Neuronal stem cell (in vitro differentiated cells): ENCODE data around the gene RELB.

Source experiments
- DNase-seq: peaks from one replicate; pipeline ENCODE4 v3.0.0-alpha.2; 2013; ENCODE audit warnings: low spot score
- H2AFZ ChIP-seq: one replicate; pipeline ENCODE4 v1.6.1; 2013; ENCODE audit warnings: mild to moderate bottlenecking, low read length, inconsistent platforms
- H2AK5ac ChIP-seq: 2 replicates; pipeline ENCODE4 v1.6.1; 2013; ENCODE audit warnings: low read depth, mild to moderate bottlenecking, inconsistent platforms, low read length, moderate library complexity, mixed read lengths
- H2BK120ac ChIP-seq: 2 replicates; pipeline ENCODE4 v1.6.1; 2013; ENCODE audit warnings: low read depth, mild to moderate bottlenecking, inconsistent platforms, low read length, moderate library complexity, mixed read lengths
- H2BK12ac ChIP-seq: one replicate; pipeline ENCODE4 v1.6.1; 2013; ENCODE audit warnings: low read length, inconsistent platforms
- H2BK15ac ChIP-seq: 2 replicates; pipeline ENCODE4 v1.6.1; 2013; ENCODE audit warnings: mild to moderate bottlenecking, low read length, inconsistent platforms, mixed read lengths
- H2BK5ac ChIP-seq: one replicate; pipeline ENCODE4 v1.6.1; 2013; ENCODE audit warnings: inconsistent platforms, mild to moderate bottlenecking, low read length, moderate library complexity
- H3K14ac ChIP-seq: one replicate; pipeline ENCODE4 v1.6.1; 2013; ENCODE audit warnings: low read length, inconsistent platforms
- H3K18ac ChIP-seq: 2 replicates; pipeline ENCODE4 v1.6.1; 2013; ENCODE audit warnings: low read length, inconsistent platforms
- H3K23ac ChIP-seq: 2 replicates; pipeline ENCODE4 v1.6.1; 2013; ENCODE audit warnings: low read depth, mild to moderate bottlenecking, mixed read lengths, low read length, inconsistent platforms; ENCODE audit not compliant: poor library complexity
- H3K27ac ChIP-seq: replicated peaks from 3 replicates; pipeline ENCODE4 v1.5.1; 2013; ENCODE audit warnings: low read length, inconsistent platforms
- H3K27me3 ChIP-seq, 3 experiments: 2 replicates each; pipeline ENCODE4 v1.6.1; 2013; ENCODE audit warnings: low read length in 3 of 3, mild to moderate bottlenecking in 2 of 3, inconsistent platforms in 1 of 3, low read depth in 1 of 3, mixed read lengths in 1 of 3, moderate library complexity in 1 of 3; ENCODE audit not compliant: control insufficient read depth in 3 of 3, insufficient read depth in 3 of 3
- H3K36me3 ChIP-seq, 2 donors: replicated peaks in 1 of 2; 2 replicates each; pipeline ENCODE4 v1.6.1; 2013; ENCODE audit warnings: low read length in 2 of 2; ENCODE audit not compliant: control insufficient read depth in 2 of 2, insufficient read depth in 2 of 2
- H3K4ac ChIP-seq: 2 replicates; pipeline ENCODE4 v1.6.1; 2013; ENCODE audit warnings: inconsistent platforms, mild to moderate bottlenecking, low read length, moderate library complexity
- H3K4me1 ChIP-seq, 2 donors: 1 replicate in 1 of 2; 2 replicates in 1 of 2; pipeline ENCODE4 v1.6.1; 2013; ENCODE audit warnings: low read length in 2 of 2, low read depth in 1 of 2; ENCODE audit not compliant: control insufficient read depth in 2 of 2, insufficient read depth in 1 of 2
- H3K4me2 ChIP-seq: one replicate; pipeline ENCODE4 v1.6.1; 2013; ENCODE audit warnings: mild to moderate bottlenecking, low read length, inconsistent platforms; ENCODE audit not compliant: insufficient read depth, poor library complexity, severe bottlenecking
- H3K4me3 ChIP-seq, 2 donors: 2 replicates each; pipeline ENCODE4 v1.5.1; 2013; ENCODE audit warnings: low read length in 2 of 2, mild to moderate bottlenecking in 2 of 2, inconsistent platforms in 1 of 2, moderate library complexity in 1 of 2
- H3K79me1 ChIP-seq: one replicate; pipeline ENCODE4 v1.6.1; 2013; ENCODE audit warnings: low read depth, mild to moderate bottlenecking, inconsistent platforms, low read length, moderate library complexity
- H3K9ac ChIP-seq: one replicate; pipeline ENCODE4 v1.6.1; 2013; ENCODE audit warnings: mild to moderate bottlenecking, low read depth, low read length, inconsistent platforms; ENCODE audit not compliant: poor library complexity
- H3K9me3 ChIP-seq, 2 donors: replicated peaks in 1 of 2; 2 replicates each; pipeline versions ENCODE3 to v1.6.1; 2013; ENCODE audit warnings: low read length in 2 of 2, mild to moderate bottlenecking in 2 of 2, inconsistent platforms in 1 of 2, low read depth in 1 of 2, mixed read lengths in 1 of 2, moderate library complexity in 1 of 2; ENCODE audit not compliant: control insufficient read depth in 2 of 2, insufficient read depth in 1 of 2
- H4K8ac ChIP-seq: one replicate; pipeline ENCODE4 v1.6.1; 2013; ENCODE audit warnings: low read depth, mild to moderate bottlenecking, inconsistent platforms, low read length, moderate library complexity
- H4K91ac ChIP-seq: one replicate; pipeline ENCODE4 v1.6.1; 2013; ENCODE audit warnings: low read length, low read depth, mild to moderate bottlenecking, inconsistent platforms; ENCODE audit not compliant: poor library complexity
- WGBS, 2 donors: extraction: QIAGEN DNeasy Blood & Tissue Kit; methylation state at CpG; one replicate each; pipeline ENCODE4 v1.1.7; 2013; ENCODE audit warnings: missing lambda C conversion rate in 2 of 2, mixed read lengths in 1 of 2; ENCODE audit not compliant: insufficient read length in 2 of 2, insufficient replicate concordance in 1 of 2; ENCODE audit errors: extremely low coverage in 2 of 2; 5-methylcytosine and 5-hydroxymethylcytosine counted together

The RELB gene

GRCh38 chr19:45057444-45057843 is 56.2 kb downstream of the RELB start:
- H4K8ac ChIP-seq = no peak overlapping the region
- no peak overlapping the region for H3K4me2 ChIP-seq
- H2BK12ac ChIP-seq = no peak overlapping the region
- no peak for DNase-seq
- no peak overlapping the region for H3K4ac ChIP-seq
- H4K91ac ChIP-seq = no peak overlapping the region
- H2AFZ ChIP-seq = no peak overlapping the region
- no peaks in the 10 kb centered on the region for H3K4me1 ChIP-seq
- no peak overlapping the region for H2BK120ac ChIP-seq
- no peak overlapping the region for H3K14ac ChIP-seq
- WGBS, 2 donors = no CpG with 5 or more reads among the region's 9 CpGs
- H3K18ac ChIP-seq = no peak overlapping the region
- peak overlapping the region; percentile 73 for H3K23ac ChIP-seq
- H3K27me3 ChIP-seq = no peaks in the 10 kb centered on the region
- no peak overlapping the region for H2AK5ac ChIP-seq
- H3K4me3 ChIP-seq = no peak overlapping the region
- H2BK15ac ChIP-seq = no peak overlapping the region
- H3K79me1 ChIP-seq = peaks cover 7% of the 10 kb centered on the region
- peaks cover 72 to 94% of the 10 kb centered on the region in 2 donors for H3K36me3 ChIP-seq
- no peak overlapping the region for H2BK5ac ChIP-seq
- no peaks in the 10 kb centered on the region for H3K9me3 ChIP-seq
- H3K9ac ChIP-seq = peak overlapping the region; percentile 44
- no peak overlapping the region for H3K27ac ChIP-seq

- DNase-seq = no peak
Measured at GRCh38 chr19:45058622-45059159, 57.4 kb downstream of the RELB start.

DNA sequence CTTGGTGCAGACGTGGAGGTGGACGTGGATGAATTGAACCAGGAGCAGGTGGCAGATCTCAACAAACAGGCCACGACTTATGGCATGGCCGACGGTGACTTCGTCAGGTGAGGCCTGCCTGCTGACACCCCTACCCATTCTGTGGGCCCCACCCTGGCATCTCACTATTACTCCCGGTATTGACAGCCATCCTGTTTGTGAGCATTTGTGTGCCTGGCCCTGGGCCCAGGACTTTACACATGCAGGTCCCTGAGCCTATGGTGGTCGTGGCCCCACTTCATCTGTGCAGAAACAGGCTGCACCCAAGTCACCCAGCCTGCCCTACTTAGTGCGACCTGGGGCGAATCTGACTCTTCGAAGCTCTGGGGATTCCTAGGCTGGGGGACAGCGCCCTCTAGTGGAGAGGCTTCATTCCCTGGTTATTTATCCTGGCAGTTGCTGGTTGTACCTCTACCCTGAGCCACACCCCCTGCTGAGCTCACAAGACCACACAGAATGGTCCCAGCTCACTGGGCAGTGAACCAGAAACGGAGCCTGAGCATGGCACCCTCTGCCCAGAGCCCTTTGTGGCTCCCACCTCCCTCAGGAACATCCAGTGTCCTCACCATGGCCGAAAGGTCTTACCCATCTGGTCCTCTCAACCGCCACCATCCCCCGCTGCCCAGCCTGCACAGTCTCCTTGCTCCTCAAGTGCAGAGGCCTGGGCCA is 58.1 kb downstream of the RELB start:
- Histone ChIP-seq H3K9ac (no peak overlapping the region), H3K18ac (no peak overlapping the region), H3K4me3 (no peak overlapping the region), H3K4ac (no peak overlapping the region), H2BK12ac (no peak overlapping the region), H2BK120ac (no peak overlapping the region), H2BK5ac (peak overlapping the region; percentile 53), H3K36me3 (peaks cover 77 to 96% of the 10 kb centered on the region in 2 donors), H3K4me2 (no peak overlapping the region), H2AK5ac (no peak overlapping the region), H3K27ac (no peak overlapping the region), H3K14ac (no peak overlapping the region), H4K91ac (no peak overlapping the region), H3K9me3 (no peaks in the 10 kb centered on the region), H3K79me1 (peaks cover 7% of the 10 kb centered on the region), H3K23ac (peak overlapping the region; percentile 11), H2BK15ac (no peak overlapping the region), H3K27me3 (no peaks in the 10 kb centered on the region), H4K8ac (no peak overlapping the region), H2AFZ (no peak overlapping the region), H3K4me1 (no peaks in the 10 kb centered on the region)
- no CpG with 5 or more reads among the region's 16 CpGs for WGBS, 2 donors
- peak; percentile 83 for DNase-seq

More at GRCh38 chr19:45058622-45059159, 57.4 kb downstream of the RELB start:
- Histone ChIP-seq H3K23ac (peak overlapping the region; percentile 11), H4K8ac (no peak overlapping the region), H3K14ac (no peak overlapping the region), H2AFZ (no peak overlapping the region), H3K36me3 (peaks cover 72 to 96% of the 10 kb centered on the region in 2 donors), H4K91ac (peak overlapping the region; percentile 53), H3K4me3 (no peak overlapping the region), H3K27me3 (no peaks in the 10 kb centered on the region), H3K4me1 (no peaks in the 10 kb centered on the region), H3K4ac (no peak overlapping the region), H2BK120ac (no peak overlapping the region), H2BK5ac (peak overlapping the region; percentile 53), H3K9ac (peak overlapping the region; percentile 72), H2BK12ac (peak overlapping the region; percentile 41), H2AK5ac (no peak overlapping the region), H3K27ac (no peak overlapping the region), H2BK15ac (no peak overlapping the region), H3K9me3 (no peaks in the 10 kb centered on the region), H3K18ac (no peak overlapping the region), H3K4me2 (no peak overlapping the region), H3K79me1 (peaks cover 7% of the 10 kb centered on the region)
- WGBS, 2 donors = 100% methylated on average over 2 of the region's 14 CpGs

DNA sequence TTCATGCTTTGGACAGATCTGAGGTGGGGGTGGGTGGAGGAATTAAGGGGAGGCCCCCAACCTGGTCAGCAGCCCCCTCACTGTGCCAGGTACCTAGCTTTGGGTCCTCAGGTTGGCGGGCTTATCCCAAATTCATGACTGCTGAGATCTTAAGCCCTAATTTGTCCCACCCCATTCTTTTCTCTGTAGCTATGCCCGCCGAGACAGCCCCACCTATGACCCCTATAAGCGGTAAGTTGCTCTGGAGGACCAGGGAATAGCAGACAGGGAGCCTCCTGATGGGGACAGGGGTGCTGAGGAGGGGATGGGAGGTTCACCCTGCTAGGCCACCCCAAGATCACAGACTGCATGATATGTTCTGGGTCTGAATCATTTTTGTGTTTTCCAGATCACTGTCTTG is 60.7 kb downstream of the RELB start:
- H4K91ac ChIP-seq = no peak overlapping the region
- H2AK5ac ChIP-seq = no peak overlapping the region
- H3K27ac ChIP-seq = no peak overlapping the region
- H3K4me1 ChIP-seq = no peaks in the 10 kb centered on the region
- no peak overlapping the region for H3K4ac ChIP-seq
- no peak overlapping the region for H3K23ac ChIP-seq
- DNase-seq = no peak
- H3K14ac ChIP-seq = no peak overlapping the region
- H3K4me2 ChIP-seq = no peak overlapping the region
- no peak overlapping the region for H3K9ac ChIP-seq
- H3K9me3 ChIP-seq = no peaks in the 10 kb centered on the region
- H2BK120ac ChIP-seq = no peak overlapping the region
- no peaks in the 10 kb centered on the region for H3K27me3 ChIP-seq
- H4K8ac ChIP-seq = no peak overlapping the region
- H3K4me3 ChIP-seq = no peak overlapping the region
- H2BK15ac ChIP-seq = no peak overlapping the region
- H2AFZ ChIP-seq = no peak overlapping the region
- no peak overlapping the region for H2BK5ac ChIP-seq
- H3K36me3 ChIP-seq = peaks cover 69 to 94% of the 10 kb centered on the region in 2 donors
- no peak overlapping the region for H2BK12ac ChIP-seq
- H3K79me1 ChIP-seq = peaks cover 13% of the 10 kb centered on the region
- H3K18ac ChIP-seq = no peak overlapping the region
- no CpG with 5 or more reads among the region's 4 CpGs for WGBS, 2 donors
